PFSK-1 (cell line): Measurements from ENCODE around the gene GSTM5.

ENCODE experiments used
- FOXP2 ChIP-seq: optimal IDR thresholded peaks from 2 replicates; pipeline ENCODE3; 2011; ENCODE audit warnings: borderline replicate concordance, control low read depth, inconsistent platforms; ENCODE audit not compliant: insufficient read depth; ENCODE audit errors: extremely low read length, extremely low read depth
- POLR2AphosphoS5 ChIP-seq: IDR thresholded peaks from 2 replicates; pipeline ENCODE4 v1.6.1; 2012; ENCODE audit warnings: low read depth, mild to moderate bottlenecking, control low read depth, low read length, moderate library complexity
- SIN3A ChIP-seq: IDR thresholded peaks from 2 replicates; pipeline ENCODE4 v1.6.1; 2012; ENCODE audit warnings: mild to moderate bottlenecking, low read length, moderate library complexity, borderline replicate concordance; ENCODE audit not compliant: insufficient read depth
- TAF1 ChIP-seq: IDR thresholded peaks from 2 replicates; pipeline ENCODE4 v1.6.1; 2012; ENCODE audit warnings: low read length, control low read depth, borderline replicate concordance; ENCODE audit not compliant: insufficient read depth
- TF ChIP-seq, protein P1 (sequence below), 2 experiments: IDR thresholded peaks; 2 replicates each; pipeline versions ENCODE4 v1.6.1 to v1.8.0; 2011 to 2012; ENCODE audit warnings: low read depth in 2 of 2, low read length in 2 of 2, control low read depth in 1 of 2, inconsistent platforms in 1 of 2, mild to moderate bottlenecking in 1 of 2, moderate library complexity in 1 of 2; ENCODE audit not compliant: insufficient read depth in 1 of 2

DNA sequence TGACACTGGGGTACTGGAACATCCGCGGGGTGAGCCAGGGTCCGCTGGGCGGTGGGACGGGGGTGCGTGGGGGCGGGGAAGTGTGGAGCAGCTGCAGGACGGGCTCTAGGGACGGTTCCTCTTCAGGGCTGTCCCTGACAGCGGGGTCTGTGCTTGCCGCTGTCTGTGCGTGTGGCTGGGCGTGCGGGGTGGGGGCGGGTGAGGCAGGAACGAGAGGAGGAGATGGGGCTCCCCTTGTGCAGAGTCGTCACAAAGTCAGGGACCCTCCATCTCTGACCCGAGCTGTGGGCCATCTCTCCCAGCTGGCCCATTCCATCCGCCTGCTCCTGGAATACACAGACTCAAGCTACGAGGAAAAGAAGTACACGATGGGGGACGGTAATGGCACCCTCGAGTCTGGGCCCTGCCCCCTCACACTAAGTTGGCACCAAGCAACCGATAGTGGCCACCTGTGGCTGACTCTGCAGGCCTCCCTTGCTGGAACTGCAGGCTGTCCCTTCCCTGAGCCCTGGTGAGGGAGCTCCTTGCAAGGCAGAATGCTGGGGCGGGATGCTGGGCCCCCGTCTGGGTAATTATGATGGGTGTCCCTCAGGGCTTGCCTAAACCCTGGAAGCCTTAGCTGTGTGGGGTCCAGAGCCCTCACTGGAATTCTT lies 43.8 kb upstream of the GSTM5 start:
- TF ChIP-seq TAF1 (no peak), POLR2AphosphoS5 (no peak), FOXP2 (no peak), SIN3A (no peak)
- TF ChIP-seq, protein P1, sequence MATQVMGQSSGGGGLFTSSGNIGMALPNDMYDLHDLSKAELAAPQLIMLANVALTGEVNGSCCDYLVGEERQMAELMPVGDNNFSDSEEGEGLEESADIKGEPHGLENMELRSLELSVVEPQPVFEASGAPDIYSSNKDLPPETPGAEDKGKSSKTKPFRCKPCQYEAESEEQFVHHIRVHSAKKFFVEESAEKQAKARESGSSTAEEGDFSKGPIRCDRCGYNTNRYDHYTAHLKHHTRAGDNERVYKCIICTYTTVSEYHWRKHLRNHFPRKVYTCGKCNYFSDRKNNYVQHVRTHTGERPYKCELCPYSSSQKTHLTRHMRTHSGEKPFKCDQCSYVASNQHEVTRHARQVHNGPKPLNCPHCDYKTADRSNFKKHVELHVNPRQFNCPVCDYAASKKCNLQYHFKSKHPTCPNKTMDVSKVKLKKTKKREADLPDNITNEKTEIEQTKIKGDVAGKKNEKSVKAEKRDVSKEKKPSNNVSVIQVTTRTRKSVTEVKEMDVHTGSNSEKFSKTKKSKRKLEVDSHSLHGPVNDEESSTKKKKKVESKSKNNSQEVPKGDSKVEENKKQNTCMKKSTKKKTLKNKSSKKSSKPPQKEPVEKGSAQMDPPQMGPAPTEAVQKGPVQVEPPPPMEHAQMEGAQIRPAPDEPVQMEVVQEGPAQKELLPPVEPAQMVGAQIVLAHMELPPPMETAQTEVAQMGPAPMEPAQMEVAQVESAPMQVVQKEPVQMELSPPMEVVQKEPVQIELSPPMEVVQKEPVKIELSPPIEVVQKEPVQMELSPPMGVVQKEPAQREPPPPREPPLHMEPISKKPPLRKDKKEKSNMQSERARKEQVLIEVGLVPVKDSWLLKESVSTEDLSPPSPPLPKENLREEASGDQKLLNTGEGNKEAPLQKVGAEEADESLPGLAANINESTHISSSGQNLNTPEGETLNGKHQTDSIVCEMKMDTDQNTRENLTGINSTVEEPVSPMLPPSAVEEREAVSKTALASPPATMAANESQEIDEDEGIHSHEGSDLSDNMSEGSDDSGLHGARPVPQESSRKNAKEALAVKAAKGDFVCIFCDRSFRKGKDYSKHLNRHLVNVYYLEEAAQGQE (IDR thresholded peaks at IDR 0.05; ENCODE audit: insufficient read depth in 1 of 2, low read depth in 2 of 2, low read length in 2 of 2), result no peak
